ENCODE data around the gene CENATAC. TPM values are rescaled to one million over a fixed set of nuclear protein-coding genes. Genes with fewer than 3 reads are reported as not detected.
A peak's percentile ranks its signal among the peaks of the same experiment; 100 is the strongest.

Gene CENATAC
- total RNA-seq, 2 experiments from 2014 or later, result 17.4 to 18.0 TPM

DNA sequence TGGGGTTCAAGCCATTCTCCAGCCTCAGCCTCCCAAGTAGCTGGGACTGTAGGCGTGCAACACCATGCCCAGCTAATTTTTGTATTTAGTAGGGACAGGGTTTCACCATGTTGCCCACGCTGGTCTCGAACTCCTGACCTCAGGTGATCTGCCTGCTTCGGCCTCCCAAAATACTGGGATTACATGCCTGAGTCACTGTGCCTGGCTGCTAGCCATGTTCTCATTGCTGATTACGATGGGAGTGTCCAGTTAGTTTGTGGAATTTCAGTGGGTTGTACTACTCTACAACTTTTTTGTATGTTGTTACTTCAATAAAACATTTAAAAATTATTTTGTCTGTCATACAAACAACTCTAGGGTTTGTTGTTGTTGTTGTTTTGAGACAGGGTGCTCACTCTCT lies 64.8 kb downstream of the CENATAC start:
- CTCF ChIA-PET, result interaction anchor here (0.9 kb wide), 2 partner anchors 44 to 203 kb away, joined by 4 read pairs; no protein-coding TSS in a partner anchor
- intact Hi-C loops (cut with micrococcal nuclease), result no loop called here
- H3K27ac Mint-ChIP-seq, result no peak overlapping the region
- H3K36me3 Mint-ChIP-seq (ENCODE audit: low read depth), result peaks cover 2% of the 10 kb centered on the region
- DNase-seq, result no peak
- peaks cover 34% of the 10 kb centered on the region for H3K4me1 Mint-ChIP-seq (ENCODE audit: low read depth)
- H3K4me3 Mint-ChIP-seq, result no peak overlapping the region
- no peaks in the 10 kb centered on the region for H3K27me3 Mint-ChIP-seq (ENCODE audit: low read depth)
- H3K9me3 Mint-ChIP-seq, result no peaks in the 10 kb centered on the region

DNA sequence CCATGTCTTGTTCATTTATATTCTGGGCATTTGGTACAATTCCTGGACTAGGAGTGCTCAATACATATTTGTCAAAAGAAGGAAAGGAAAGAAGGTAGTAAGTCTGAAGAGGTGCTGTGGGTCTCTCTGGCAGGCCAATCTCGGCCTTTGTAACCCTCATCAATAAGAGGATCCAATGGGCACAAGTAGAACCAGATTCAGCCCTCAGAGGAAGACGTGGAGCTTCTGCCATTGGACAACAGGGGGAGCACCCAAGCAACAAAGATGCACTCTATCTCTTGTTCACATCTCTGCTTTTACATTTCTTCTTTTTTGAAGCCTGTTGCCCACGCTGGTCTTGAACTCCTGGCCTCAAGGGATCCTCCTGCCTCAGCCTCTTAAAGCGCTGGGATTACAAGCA lies 67.4 kb downstream of the CENATAC start:
- H3K36me3 Mint-ChIP-seq (ENCODE audit: low read depth), result peaks cover 5% of the 10 kb centered on the region
- no peaks in the 10 kb centered on the region for H3K9me3 Mint-ChIP-seq
- peak; percentile 70 for DNase-seq
- H3K4me3 Mint-ChIP-seq, result no peak overlapping the region
- intact Hi-C loops (cut with micrococcal nuclease), result loop anchor here (1.0 kb wide), 2 partner anchors 132 to 258 kb away; no protein-coding TSS in a partner anchor
- CTCF ChIA-PET, result interaction anchor here (0.7 to 1.1 kb wide), 4 partner anchors 9 to 44 kb away, joined by 3 to 4 read pairs (median 3); no protein-coding TSS in a partner anchor
- H3K27ac Mint-ChIP-seq, result peak overlapping the region; percentile 3
- H3K4me1 Mint-ChIP-seq (ENCODE audit: low read depth), result peaks cover 40% of the 10 kb centered on the region
- no peaks in the 10 kb centered on the region for H3K27me3 Mint-ChIP-seq (ENCODE audit: low read depth)

Small RNA genes within 50 kb of the gene (microRNA-seq; reads per million reads assigned to microRNA genes)
- gene MIR3656 (ENCODE audit: borderline microRNAs expressed, borderline replicate concordance), result not detected

Other genes starting within 250 kb of the CENATAC start
- gene DDX6, start 207.0 kb upstream of the CENATAC start, total RNA-seq, result 100 to 1,000 TPM; 274 to 279 TPM
- gene CXCR5, start 114.2 kb upstream of the CENATAC start, total RNA-seq, result 10 to 100 TPM; 25.6 to 26.1 TPM
- 10 to 100 TPM; 33.3 to 36.1 TPM for gene BCL9L, start 72.2 kb upstream of the CENATAC start, total RNA-seq
- gene UPK2, start 41.8 kb upstream of the CENATAC start, total RNA-seq, result under 1 TPM; 0.25 to 0.45 TPM
- not detected for gene FOXR1, start 26.4 kb upstream of the CENATAC start, total RNA-seq
- 1,000 to 10,000 TPM; 2,183 to 2,206 TPM for gene RPS25, start 20.2 kb downstream of the CENATAC start, total RNA-seq
- gene TRAPPC4, start 20.6 kb downstream of the CENATAC start, total RNA-seq, result 10 to 100 TPM; 66.4 to 69.9 TPM
- 10 to 100 TPM; 28.3 to 30.3 TPM for gene SLC37A4, start 32.7 kb downstream of the CENATAC start, total RNA-seq
- 100 to 1,000 TPM; 108 to 116 TPM for gene HYOU1, start 59.1 kb downstream of the CENATAC start, total RNA-seq
- 10 to 100 TPM; 16.9 to 19.5 TPM for gene VPS11, start 69.7 kb downstream of the CENATAC start, total RNA-seq
- gene HMBS, start 86.7 kb downstream of the CENATAC start, total RNA-seq, result 10 to 100 TPM; 27.9 to 29.4 TPM
- 10 to 100 TPM; 52.2 to 53.1 TPM for gene DPAGT1, start 103.7 kb downstream of the CENATAC start, total RNA-seq
- 10 to 100 TPM; 20.1 to 20.8 TPM for gene C2CD2L, start 109.2 kb downstream of the CENATAC start, total RNA-seq
- 10 to 100 TPM; 24.5 to 25.2 TPM for gene HINFP, start 123.4 kb downstream of the CENATAC start, total RNA-seq
- under 1 TPM; 0.12 to 0.31 TPM for gene ABCG4, start 150.9 kb downstream of the CENATAC start, total RNA-seq
- 10 to 100 TPM; 20.8 to 22.2 TPM for gene NLRX1, start 170.6 kb downstream of the CENATAC start, total RNA-seq
- gene NHERF4, start 187.3 kb downstream of the CENATAC start, total RNA-seq, result not detected
- 10 to 100 TPM; 25.3 to 25.7 TPM for gene CBL, start 208.2 kb downstream of the CENATAC start, total RNA-seq

All from activated naive CD4-positive, alpha-beta T cell treated with anti-CD3 and anti-CD28 coated beads for 36 hours (primary cell).